Spinal cord (tissue), 10 donors: ENCODE results near the gene LRTM1. TPM values are rescaled to one million over a fixed set of nuclear protein-coding genes. Genes with fewer than 3 reads are reported as not detected.
A peak's percentile ranks its signal among the peaks of the same experiment; 100 is the strongest.

ENCODE experiments used
- DNase-seq, 6 donors: peaks; one replicate each; pipeline versions ENCODE4 v3.0.0 to v3.0.0-alpha.2; 2013 to 2015; ENCODE audit warnings: low spot score in 6 of 6, low read depth in 4 of 6
- H3K27ac ChIP-seq: one replicate; pipeline ENCODE4 v1.5.1; 2013; ENCODE audit warnings: low read depth, low read length, control low read depth
- H3K27me3 ChIP-seq: one replicate; pipeline ENCODE4 v1.6.1; 2013; ENCODE audit warnings: low read length; ENCODE audit not compliant: control insufficient read depth, insufficient read depth
- H3K36me3 ChIP-seq: one replicate; pipeline ENCODE4 v1.6.1; 2013; ENCODE audit warnings: low read length; ENCODE audit not compliant: control insufficient read depth, insufficient read depth
- H3K4me1 ChIP-seq: one replicate; pipeline ENCODE4 v1.6.1; 2013; ENCODE audit warnings: low read length; ENCODE audit not compliant: control insufficient read depth, insufficient read depth
- H3K4me3 ChIP-seq: one replicate; pipeline ENCODE4 v1.5.1; 2013; ENCODE audit warnings: low read depth, low read length, control low read depth
- H3K9me3 ChIP-seq: one replicate; pipeline ENCODE4 v1.6.1; 2013; ENCODE audit warnings: low read length; ENCODE audit not compliant: control insufficient read depth, insufficient read depth
- WGBS: methylation state at CpG from one replicate; pipeline ENCODE4 v1.1.5; 2013; ENCODE audit warnings: missing lambda C conversion rate; ENCODE audit not compliant: insufficient coverage; 5-methylcytosine and 5-hydroxymethylcytosine counted together
- long read RNA-seq, 4 donors: transcript quantifications; one replicate each; lab custom pipeline, GENCODE V29; 2026
- polyA plus RNA-seq, 2 donors: library from polyadenylated mRNA; unstranded; fragments of 120-200 nt; gene quantifications; one replicate each; pipeline ENCODE4 v1.2.1, GENCODE V29; 2013; ENCODE audit not compliant: insufficient read length in 2 of 2
- total RNA-seq, 2 donors: library from RNA; depleted of rRNA in 1 of 2; stranded (reverse); fragments of 120-200 nt in 1 of 2; fragments of >200 nt in 1 of 2; gene quantifications; one replicate each; pipeline versions ENCODE4 v1.2.3 to v1.2.4, GENCODE V29; 2013 to 2014
- donor health status: healthy.

Gene LRTM1
- total RNA-seq (under 1 TPM in 1 of 2 donors, not detected in 1; 0.17 TPM), polyA plus RNA-seq (under 1 TPM in 1 of 2 donors, not detected in 1; 0.44 TPM)
- long read RNA-seq, donor 1, result 0 reads
- long read RNA-seq, donor 2, result 0 reads
- long read RNA-seq, donor 3, partial matches to known transcripts, result 13 of 13 reads
- long read RNA-seq, donor 3, other reads (novel, unspliced or antisense), result 0 of 13 reads
- long read RNA-seq, donor 4, result 0 reads

GRCh38 chr3:54928046-54928770 lies at the start of gene LRTM1:
Gene LRTM1 (minus strand): TSS chr3:54928059. CDS start chr3:54927911, 148 bp downstream.
- no peaks in the 10 kb centered on the region for H3K9me3 ChIP-seq
- H3K27me3 ChIP-seq, result no peaks in the 10 kb centered on the region
- no peak within 1 kb of the TSS for H3K27ac ChIP-seq
- H3K4me3 ChIP-seq, result no peak within 1 kb of the TSS
- 61% methylated on average over 12 of the region's 14 CpGs for WGBS
- DNase-seq, result peak in 1 of 6 donors; percentile 9
- peaks cover 8% of the 10 kb centered on the region for H3K4me1 ChIP-seq
- no peaks in the 10 kb centered on the region for H3K36me3 ChIP-seq

- H3K4me1 ChIP-seq, result no peaks in the 10 kb centered on the region
- no peaks in the 10 kb centered on the region for H3K36me3 ChIP-seq
- no peak for DNase-seq
- no peak overlapping the region for H3K4me3 ChIP-seq
- no peak overlapping the region for H3K27ac ChIP-seq
- H3K27me3 ChIP-seq, result no peaks in the 10 kb centered on the region
- 100% methylated on average over 1 of the region's 1 CpG for WGBS
- no peaks in the 10 kb centered on the region for H3K9me3 ChIP-seq
Observed at GRCh38 chr3:54977439-54977838, 49.6 kb upstream of the LRTM1 start.

GRCh38 chr3:54970895-54971294 lies 43.0 kb upstream of the LRTM1 start:
- no peak for DNase-seq
- no CpG with 5 or more reads among the region's 1 CpG for WGBS
- peaks cover 3% of the 10 kb centered on the region for H3K4me1 ChIP-seq
- no peaks in the 10 kb centered on the region for H3K27me3 ChIP-seq
- no peak overlapping the region for H3K27ac ChIP-seq
- no peak overlapping the region for H3K4me3 ChIP-seq
- no peaks in the 10 kb centered on the region for H3K9me3 ChIP-seq
- H3K36me3 ChIP-seq, result no peaks in the 10 kb centered on the region

- Histone ChIP-seq H3K9me3 (no peaks in the 10 kb centered on the region), H3K27ac (no peak overlapping the region), H3K4me1 (peaks cover 3% of the 10 kb centered on the region), H3K27me3 (no peaks in the 10 kb centered on the region), H3K36me3 (no peaks in the 10 kb centered on the region), H3K4me3 (no peak overlapping the region)
- no CpG with 5 or more reads among the region's 3 CpGs for WGBS
- DNase-seq, result no peak
Observed at GRCh38 chr3:54969652-54970051, 41.8 kb upstream of the LRTM1 start.

DNA sequence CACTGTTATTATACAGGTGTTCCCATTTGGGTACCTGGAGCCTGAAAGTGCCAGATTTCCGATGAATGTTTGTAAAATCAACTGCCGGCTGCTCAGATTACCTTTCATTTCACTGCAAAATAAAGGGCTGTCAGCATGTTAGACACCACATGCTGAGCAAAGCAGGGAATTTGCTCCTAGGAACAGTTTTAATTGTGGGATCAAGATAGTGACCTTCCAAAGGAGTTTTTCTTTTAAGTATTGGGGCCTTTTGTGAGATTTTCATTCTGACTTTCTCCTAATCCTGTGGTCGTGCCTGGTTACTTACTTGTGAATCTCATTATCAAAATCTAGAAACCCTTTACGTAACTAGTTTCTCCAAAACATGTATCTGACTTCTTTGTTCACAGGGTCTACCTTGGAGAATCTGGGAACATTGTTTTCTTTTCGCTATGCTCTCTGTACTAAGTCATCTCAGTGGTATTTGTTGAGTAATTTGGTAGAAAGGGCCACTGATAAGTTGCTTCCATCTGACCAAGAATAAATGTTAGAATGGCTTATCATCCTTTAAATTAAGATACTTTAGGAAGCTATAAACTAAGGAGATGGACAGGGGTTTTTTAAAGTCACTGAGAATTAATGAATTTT lies 40.8 kb upstream of the LRTM1 start:
- Histone ChIP-seq H3K27ac (no peak overlapping the region), H3K9me3 (no peaks in the 10 kb centered on the region), H3K4me1 (peaks cover 3% of the 10 kb centered on the region), H3K27me3 (no peaks in the 10 kb centered on the region), H3K4me3 (no peak overlapping the region), H3K36me3 (no peaks in the 10 kb centered on the region)
- no peak for DNase-seq
- WGBS, result no CpG with 5 or more reads among the region's 5 CpGs

GRCh38 chr3:54967731-54968161 lies 39.9 kb upstream of the LRTM1 start:
- Histone ChIP-seq H3K27ac (no peak overlapping the region), H3K27me3 (no peaks in the 10 kb centered on the region), H3K36me3 (no peaks in the 10 kb centered on the region), H3K4me3 (no peak overlapping the region), H3K9me3 (no peaks in the 10 kb centered on the region), H3K4me1 (peaks cover 3% of the 10 kb centered on the region)
- DNase-seq, result no peak
- no CpG with 5 or more reads among the region's 1 CpG for WGBS

- Histone ChIP-seq H3K4me1 (peaks cover 3% of the 10 kb centered on the region), H3K27me3 (no peaks in the 10 kb centered on the region), H3K4me3 (no peak overlapping the region), H3K36me3 (no peaks in the 10 kb centered on the region), H3K27ac (no peak overlapping the region), H3K9me3 (no peaks in the 10 kb centered on the region)
- no peak for DNase-seq
- 89% methylated on average over 3 of the region's 6 CpGs for WGBS
Observed at GRCh38 chr3:54966979-54967378, 39.1 kb upstream of the LRTM1 start.

GRCh38 chr3:54965746-54966145 lies 37.9 kb upstream of the LRTM1 start:
- no peak overlapping the region for H3K27ac ChIP-seq
- WGBS, result 79% methylated on average over 6 of the region's 6 CpGs
- H3K36me3 ChIP-seq, result no peaks in the 10 kb centered on the region
- no peaks in the 10 kb centered on the region for H3K27me3 ChIP-seq
- H3K4me3 ChIP-seq, result no peak overlapping the region
- H3K4me1 ChIP-seq, result peaks cover 3% of the 10 kb centered on the region
- H3K9me3 ChIP-seq, result no peaks in the 10 kb centered on the region
- DNase-seq, result no peak

DNA sequence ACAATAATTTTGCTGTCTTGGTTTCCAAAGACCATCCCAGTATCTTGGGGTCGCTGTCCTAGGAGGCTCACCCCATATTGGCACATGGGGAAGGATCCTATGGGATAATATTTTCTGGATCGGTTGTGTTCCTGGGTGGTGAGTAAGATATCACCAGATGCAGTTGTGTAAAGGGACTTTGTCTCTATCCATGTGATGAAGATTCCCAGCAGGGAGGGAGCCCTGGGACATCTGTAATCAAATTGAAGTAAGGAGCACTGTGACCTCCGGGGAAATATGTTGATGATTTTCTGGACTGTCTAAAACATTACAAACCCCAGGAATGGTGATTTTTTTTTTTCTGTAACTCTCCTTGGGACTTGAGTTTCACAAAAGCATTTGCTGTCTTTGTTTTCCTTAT lies 36.2 kb upstream of the LRTM1 start:
- DNase-seq, result no peak

More for the DNA sequence above, 36.2 kb upstream of the LRTM1 start:
- peaks cover 3% of the 10 kb centered on the region for H3K4me1 ChIP-seq
- H3K36me3 ChIP-seq, result no peaks in the 10 kb centered on the region
- no peak overlapping the region for H3K4me3 ChIP-seq
- WGBS, result 81% methylated on average over 2 of the region's 3 CpGs
- no peak overlapping the region for H3K27ac ChIP-seq
- no peaks in the 10 kb centered on the region for H3K9me3 ChIP-seq
- no peaks in the 10 kb centered on the region for H3K27me3 ChIP-seq
